Adipocyte (in vitro differentiated cells): ENCODE results near the gene FEM1A.
A peak's percentile ranks its signal among the peaks of the same experiment; 100 is the strongest.
"Not testable (repeated sequence)": the region's sequence is repeated elsewhere in the genome, so short reads cannot be mapped to it uniquely, and the experiment has no call there.

Source experiments
- DNase-seq: peaks from one replicate; pipeline ENCODE4 v3.0.0-alpha.2; 2015; ENCODE audit warnings: low read depth
- H3K27me3 ChIP-seq: replicated peaks from 2 replicates; pipeline ENCODE4 v1.7.0; 2013; ENCODE audit warnings: mild to moderate bottlenecking, low read length, moderate library complexity; ENCODE audit not compliant: control insufficient read depth, insufficient read depth
- H3K36me3 ChIP-seq: 2 replicates; pipeline ENCODE4 v1.7.0; 2013; ENCODE audit warnings: low read length, mild to moderate bottlenecking, moderate library complexity; ENCODE audit not compliant: control insufficient read depth, insufficient read depth, severe bottlenecking
- H3K4me1 ChIP-seq: 2 replicates; pipeline ENCODE4 v1.7.0; 2013; ENCODE audit warnings: mild to moderate bottlenecking, low read length, moderate library complexity; ENCODE audit not compliant: control insufficient read depth, insufficient read depth
- H3K4me3 ChIP-seq: 2 replicates; pipeline ENCODE4 v1.7.0; 2013; ENCODE audit warnings: mild to moderate bottlenecking, low read length, moderate library complexity
- H3K9ac ChIP-seq: 2 replicates; pipeline ENCODE4 v1.7.0; 2013; ENCODE audit warnings: mild to moderate bottlenecking, low read length, moderate library complexity
- H3K9me3 ChIP-seq: 2 replicates; pipeline ENCODE4 v1.7.0; 2013; ENCODE audit warnings: mild to moderate bottlenecking, low read length, moderate library complexity; ENCODE audit not compliant: control insufficient read depth

Gene FEM1A

GRCh38 chr19:4775627-4776152, 15.8 kb upstream of the FEM1A start:
- Histone ChIP-seq H3K36me3 (no peaks in the 10 kb centered on the region), H3K9me3 (peaks cover under 1% of the 10 kb centered on the region), H3K9ac (no peak overlapping the region), H3K4me1 (no peaks in the 10 kb centered on the region), H3K27me3 (peaks cover 31% of the 10 kb centered on the region), H3K4me3 (no peak overlapping the region)
- no peak for DNase-seq

GRCh38 chr19:4776436-4777211, 14.9 kb upstream of the FEM1A start:
- peaks cover 31% of the 10 kb centered on the region for H3K27me3 ChIP-seq

GRCh38 chr19:4778124-4778523, 13.4 kb upstream of the FEM1A start:
- H3K4me3 ChIP-seq, DNase-seq, H3K4me1 ChIP-seq, H3K9ac ChIP-seq, H3K9me3 ChIP-seq, H3K36me3 ChIP-seq: not testable (repeated sequence)
- H3K27me3 ChIP-seq: peaks cover 25% of the 10 kb centered on the region

More at GRCh38 chr19:4776436-4777211, 14.9 kb upstream of the FEM1A start:
- no peaks in the 10 kb centered on the region for H3K36me3 ChIP-seq
- H3K4me3 ChIP-seq: no peak overlapping the region
- no peaks in the 10 kb centered on the region for H3K4me1 ChIP-seq
- no peak overlapping the region for H3K9ac ChIP-seq
- no peak for DNase-seq
- peaks cover 4% of the 10 kb centered on the region for H3K9me3 ChIP-seq

- no peaks in the 10 kb centered on the region for H3K4me1 ChIP-seq
- H3K9me3 ChIP-seq: peaks cover 4% of the 10 kb centered on the region
- no peak for DNase-seq
- no peaks in the 10 kb centered on the region for H3K36me3 ChIP-seq
- no peak overlapping the region for H3K9ac ChIP-seq
- no peak overlapping the region for H3K4me3 ChIP-seq
- peaks cover 17% of the 10 kb centered on the region for H3K27me3 ChIP-seq
Measured at GRCh38 chr19:4780860-4781259, 10.7 kb upstream of the FEM1A start.

GRCh38 chr19:4781801-4782200, 9.7 kb upstream of the FEM1A start:
- Histone ChIP-seq H3K4me1 (no peaks in the 10 kb centered on the region), H3K36me3 (no peaks in the 10 kb centered on the region), H3K27me3 (peaks cover 12% of the 10 kb centered on the region), H3K4me3 (no peak overlapping the region), H3K9ac (no peak overlapping the region), H3K9me3 (peaks cover 4% of the 10 kb centered on the region)
- no peak for DNase-seq

GRCh38 chr19:4786412-4787016, 5.0 kb upstream of the FEM1A start:
- H3K36me3 ChIP-seq, H3K27me3 ChIP-seq, DNase-seq, H3K4me1 ChIP-seq, H3K9me3 ChIP-seq, H3K4me3 ChIP-seq, H3K9ac ChIP-seq: not testable (repeated sequence)

GRCh38 chr19:4792019-4792865, 708 bp downstream of the FEM1A start:
- H3K27me3 ChIP-seq, H3K9me3 ChIP-seq, DNase-seq: not testable (repeated sequence)
- H3K9ac ChIP-seq: peak overlapping the region; percentile 94
- H3K4me3 ChIP-seq: peak overlapping the region; percentile 90
- H3K36me3 ChIP-seq: peaks cover 26% of the 10 kb centered on the region
- peaks cover 17% of the 10 kb centered on the region for H3K4me1 ChIP-seq

GRCh38 chr19:4792866-4793195, 1.3 kb downstream of the FEM1A start:
- Histone ChIP-seq H3K36me3 (peaks cover 26% of the 10 kb centered on the region), H3K4me3 (peak overlapping the region; percentile 90), H3K4me1 (peaks cover 17% of the 10 kb centered on the region), H3K9ac (peak overlapping the region; percentile 94)
- H3K27me3 ChIP-seq, H3K9me3 ChIP-seq, DNase-seq: not testable (repeated sequence)

GRCh38 chr19:4793278-4793677, 1.7 kb downstream of the FEM1A start:
- DNase-seq, H3K9me3 ChIP-seq, H3K27me3 ChIP-seq, H3K4me3 ChIP-seq, H3K9ac ChIP-seq: not testable (repeated sequence)
- H3K36me3 ChIP-seq: peaks cover 26% of the 10 kb centered on the region
- peaks cover 17% of the 10 kb centered on the region for H3K4me1 ChIP-seq

GRCh38 chr19:4794971-4795370, 3.4 kb downstream of the FEM1A start:
- Histone ChIP-seq H3K4me1 (peaks cover 17% of the 10 kb centered on the region), H3K9me3 (no peaks in the 10 kb centered on the region), H3K4me3 (no peak overlapping the region), H3K36me3 (peaks cover 26% of the 10 kb centered on the region), H3K27me3 (no peaks in the 10 kb centered on the region), H3K9ac (no peak overlapping the region)
- no peak for DNase-seq

GRCh38 chr19:4795400-4795799, 3.9 kb downstream of the FEM1A start:
- Histone ChIP-seq H3K36me3 (peaks cover 26% of the 10 kb centered on the region), H3K4me3 (no peak overlapping the region), H3K9me3 (no peaks in the 10 kb centered on the region), H3K4me1 (peaks cover 17% of the 10 kb centered on the region), H3K27me3 (no peaks in the 10 kb centered on the region), H3K9ac (no peak overlapping the region)
- DNase-seq: no peak
